Osteoblast (primary cell): ENCODE data around the gene ZSCAN16. TPM values are rescaled to one million over a fixed set of nuclear protein-coding genes. Genes with fewer than 3 reads are reported as not detected.
A peak's percentile ranks its signal among the peaks of the same experiment; 100 is the strongest.

Experiments used
- DNase-seq: peaks from one replicate; pipeline ENCODE4 v3.0.0; 2011; ENCODE audit warnings: low spot score, mixed read lengths; ENCODE audit not compliant: insufficient read length; ENCODE audit errors: missing footprints
- H2AFZ ChIP-seq: 2 replicates; pipeline ENCODE4 v1.6.0; 2011; ENCODE audit warnings: mild to moderate bottlenecking, low read length
- H3K27ac ChIP-seq: 2 replicates; pipeline ENCODE4 v1.5.1; 2011; ENCODE audit warnings: mild to moderate bottlenecking, low read depth, low read length, moderate library complexity
- H3K27me3 ChIP-seq: 2 replicates; pipeline ENCODE4 v1.6.0; 2012; ENCODE audit warnings: mild to moderate bottlenecking, control low read depth, inconsistent platforms, low read length, moderate library complexity; ENCODE audit not compliant: insufficient read depth
- H3K36me3 ChIP-seq: 2 replicates; pipeline ENCODE4 v1.5.1; 2011; ENCODE audit warnings: mild to moderate bottlenecking, low read length, control low read depth, moderate library complexity; ENCODE audit not compliant: insufficient read depth
- H3K4me1 ChIP-seq: 2 replicates; pipeline ENCODE4 v1.5.1; 2011; ENCODE audit warnings: mild to moderate bottlenecking, low read length, control low read depth, moderate library complexity; ENCODE audit not compliant: insufficient read depth
- H3K4me2 ChIP-seq: 2 replicates; pipeline ENCODE4 v1.6.0; 2011; ENCODE audit warnings: mild to moderate bottlenecking, low read length; ENCODE audit not compliant: insufficient read depth
- H3K4me3 ChIP-seq: fragments of 200-600 bp; sonication (generic); 3 replicates; pipeline ENCODE4 v1.5.1; 2012; ENCODE audit warnings: mild to moderate bottlenecking, low read length, inconsistent platforms; ENCODE audit not compliant: insufficient read depth
- H3K79me2 ChIP-seq: 2 replicates; pipeline ENCODE4 v1.6.0; 2012; ENCODE audit warnings: mild to moderate bottlenecking, low read length, control low read depth, inconsistent platforms; ENCODE audit not compliant: insufficient read depth
- H3K9me3 ChIP-seq: 2 replicates; pipeline ENCODE4 v1.5.1; 2011; ENCODE audit warnings: low read depth, low read length, control low read depth
- H4K20me1 ChIP-seq: 2 replicates; pipeline ENCODE4 v1.6.0; 2012; ENCODE audit warnings: mild to moderate bottlenecking, low read length, control low read depth; ENCODE audit not compliant: insufficient read depth
- total RNA-seq: library from RNA; depleted of rRNA; stranded (reverse); fragments of >200 nt; gene quantifications from 2 replicates; pipeline ENCODE4 v1.2.3, GENCODE V29; 2012
- TF ChIP-seq, protein P1 (sequence below): IDR thresholded peaks from 2 replicates; pipeline ENCODE4 v1.5.1; 2011; ENCODE audit warnings: mild to moderate bottlenecking, low read depth, low read length, moderate library complexity; ENCODE audit errors: extremely low read depth

ZSCAN16 gene
- total RNA-seq, 1 donor, result 3.3 TPM

DNA sequence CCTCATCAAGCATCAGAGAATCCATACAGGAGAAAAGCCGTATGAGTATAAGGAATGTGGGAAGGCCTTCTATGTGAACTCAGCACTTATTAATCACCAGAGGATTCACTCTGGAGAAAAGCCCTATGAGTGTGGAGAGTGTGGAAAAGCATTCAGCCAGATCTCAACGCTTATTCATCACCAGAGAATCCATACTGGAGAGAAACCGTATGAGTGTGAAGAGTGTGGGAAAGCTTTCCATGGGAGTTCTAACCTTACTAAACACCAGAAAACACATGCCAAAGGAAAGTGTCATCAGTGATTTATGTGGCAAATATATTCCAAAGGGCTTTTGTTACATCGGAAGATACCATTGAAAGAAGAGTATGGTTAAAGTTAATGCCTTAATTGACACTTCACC lies 42.7 kb downstream of the ZSCAN16 start:
- Histone ChIP-seq H2AFZ (peak overlapping the region; percentile 54), H3K79me2 (no peaks in the 10 kb centered on the region), H3K4me3 (no peak overlapping the region), H3K4me2 (no peak overlapping the region), H3K4me1 (peaks cover 5% of the 10 kb centered on the region), H3K27me3 (no peaks in the 10 kb centered on the region), H3K27ac (peak overlapping the region; percentile 80), H3K9me3 (no peaks in the 10 kb centered on the region), H4K20me1 (no peaks in the 10 kb centered on the region), H3K36me3 (no peaks in the 10 kb centered on the region)
- no peak for DNase-seq
- TF ChIP-seq, protein P1, sequence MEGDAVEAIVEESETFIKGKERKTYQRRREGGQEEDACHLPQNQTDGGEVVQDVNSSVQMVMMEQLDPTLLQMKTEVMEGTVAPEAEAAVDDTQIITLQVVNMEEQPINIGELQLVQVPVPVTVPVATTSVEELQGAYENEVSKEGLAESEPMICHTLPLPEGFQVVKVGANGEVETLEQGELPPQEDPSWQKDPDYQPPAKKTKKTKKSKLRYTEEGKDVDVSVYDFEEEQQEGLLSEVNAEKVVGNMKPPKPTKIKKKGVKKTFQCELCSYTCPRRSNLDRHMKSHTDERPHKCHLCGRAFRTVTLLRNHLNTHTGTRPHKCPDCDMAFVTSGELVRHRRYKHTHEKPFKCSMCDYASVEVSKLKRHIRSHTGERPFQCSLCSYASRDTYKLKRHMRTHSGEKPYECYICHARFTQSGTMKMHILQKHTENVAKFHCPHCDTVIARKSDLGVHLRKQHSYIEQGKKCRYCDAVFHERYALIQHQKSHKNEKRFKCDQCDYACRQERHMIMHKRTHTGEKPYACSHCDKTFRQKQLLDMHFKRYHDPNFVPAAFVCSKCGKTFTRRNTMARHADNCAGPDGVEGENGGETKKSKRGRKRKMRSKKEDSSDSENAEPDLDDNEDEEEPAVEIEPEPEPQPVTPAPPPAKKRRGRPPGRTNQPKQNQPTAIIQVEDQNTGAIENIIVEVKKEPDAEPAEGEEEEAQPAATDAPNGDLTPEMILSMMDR, result no peak

DNA sequence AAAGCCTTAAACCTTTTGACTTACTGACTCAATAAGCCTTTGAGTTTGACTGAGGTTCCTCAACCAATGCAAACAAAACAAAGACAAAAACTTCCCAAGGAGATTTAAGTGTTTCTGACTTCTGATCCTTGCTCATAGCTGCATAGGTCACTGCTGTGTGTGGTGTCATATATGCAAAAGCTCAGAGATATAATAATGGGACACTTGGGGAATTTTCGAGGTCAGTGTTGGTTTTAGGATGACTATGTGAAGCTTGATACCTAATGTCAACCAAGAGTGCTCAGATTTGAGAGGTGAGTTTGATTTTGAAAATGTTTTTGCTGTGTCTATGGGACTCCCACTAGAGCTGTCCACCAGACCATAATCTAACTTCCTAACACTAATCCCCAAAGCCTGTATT lies 43.5 kb downstream of the ZSCAN16 start:
- Histone ChIP-seq H3K79me2 (no peaks in the 10 kb centered on the region), H3K4me3 (no peak overlapping the region), H3K36me3 (no peaks in the 10 kb centered on the region), H3K4me1 (peaks cover 5% of the 10 kb centered on the region), H4K20me1 (no peaks in the 10 kb centered on the region), H3K27me3 (no peaks in the 10 kb centered on the region), H2AFZ (no peak overlapping the region), H3K4me2 (no peak overlapping the region), H3K27ac (no peak overlapping the region), H3K9me3 (no peaks in the 10 kb centered on the region)
- no peak for DNase-seq
- TF ChIP-seq, protein P1, result no peak

DNA sequence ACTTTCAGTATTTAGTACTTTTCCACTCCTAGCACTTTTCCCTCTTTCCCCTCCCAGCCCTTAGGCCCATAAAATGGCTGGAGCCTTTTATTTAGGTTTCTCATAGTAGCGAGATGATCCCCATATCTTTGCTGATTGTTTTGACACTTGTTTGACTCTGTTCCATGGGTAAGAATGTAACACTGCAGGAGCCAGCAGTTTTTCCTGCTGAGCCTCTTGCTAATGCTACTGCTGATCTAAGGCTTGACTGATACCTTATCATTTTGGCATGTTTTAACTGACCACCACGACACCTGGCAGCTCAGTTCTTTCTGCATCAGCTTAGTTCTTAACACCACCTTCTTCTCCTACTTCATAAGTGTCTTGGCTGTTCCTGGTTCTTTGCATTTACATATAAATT lies 46.9 kb downstream of the ZSCAN16 start:
- H3K4me2 ChIP-seq, result no peak overlapping the region
- no peak for DNase-seq
- H3K4me1 ChIP-seq, result peaks cover 5% of the 10 kb centered on the region
- no peaks in the 10 kb centered on the region for H4K20me1 ChIP-seq
- no peaks in the 10 kb centered on the region for H3K27me3 ChIP-seq
- no peak overlapping the region for H3K27ac ChIP-seq
- no peaks in the 10 kb centered on the region for H3K36me3 ChIP-seq
- H2AFZ ChIP-seq, result no peak overlapping the region
- TF ChIP-seq, protein P1, result no peak
- no peak overlapping the region for H3K4me3 ChIP-seq
- H3K79me2 ChIP-seq, result no peaks in the 10 kb centered on the region
- no peaks in the 10 kb centered on the region for H3K9me3 ChIP-seq

DNA sequence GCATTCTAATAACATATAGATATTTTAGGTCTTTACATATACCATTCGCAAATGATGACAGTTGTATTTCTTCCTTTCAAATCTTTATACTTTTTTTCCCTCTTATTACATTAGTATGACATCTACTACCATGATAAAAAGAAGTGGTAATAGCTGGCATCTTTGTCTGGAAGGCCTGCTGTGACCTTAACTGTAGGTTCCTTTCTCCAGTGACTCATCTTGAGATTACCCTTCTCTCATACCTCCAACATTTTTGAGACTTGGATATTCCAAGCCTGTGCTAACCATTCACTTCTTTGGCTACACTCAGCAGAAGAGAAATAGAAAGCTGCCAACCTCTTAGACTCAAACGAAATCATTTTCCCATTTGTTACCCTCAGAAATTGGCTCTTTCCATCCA lies 47.6 kb downstream of the ZSCAN16 start:
- H3K36me3 ChIP-seq, result no peaks in the 10 kb centered on the region
- H3K4me3 ChIP-seq, result no peak overlapping the region
- no peaks in the 10 kb centered on the region for H3K79me2 ChIP-seq
- H3K27ac ChIP-seq, result no peak overlapping the region
- no peak overlapping the region for H2AFZ ChIP-seq
- no peaks in the 10 kb centered on the region for H3K4me1 ChIP-seq
- H3K27me3 ChIP-seq, result no peaks in the 10 kb centered on the region
- H4K20me1 ChIP-seq, result no peaks in the 10 kb centered on the region
- TF ChIP-seq, protein P1, result no peak
- H3K4me2 ChIP-seq, result no peak overlapping the region
- DNase-seq, result no peak
- H3K9me3 ChIP-seq, result no peaks in the 10 kb centered on the region
